Adrenal gland (tissue), 5 donors: Measurements from ENCODE around the gene ALKBH5.

Experiments
- CTCF ChIP-seq, 6 experiments: fragments of 450-650 bp in 4 of 6; fragments of 200-600 bp in 2 of 6; sonication (generic) in 1 of 6; IDR thresholded peaks; 1 replicate in 5 of 6; 2 replicates in 1 of 6; pipeline versions ENCODE4 v1.5.1 to v1.8.0; 2016 to 2021; ENCODE audit warnings: antibody characterized with exemption in 6 of 6, mild to moderate bottlenecking in 2 of 6, moderate library complexity in 1 of 6
- POLR2A ChIP-seq, 2 donors: fragments of 450-650 bp; IDR thresholded peaks; one replicate each; pipeline ENCODE4 v1.6.1; 2017; ENCODE audit warnings: antibody characterized with exemption in 2 of 2, mild to moderate bottlenecking in 2 of 2, moderate library complexity in 1 of 2
- donor health status: DM: no; HTN: no; CAD: no.

- TF ChIP-seq CTCF (IDR thresholded peaks at IDR 0.05) (no peak), POLR2A (IDR thresholded peaks at IDR 0.05) (no peak)
These were observed 1.3 kb upstream of the ALKBH5 start for GRCh38 chr17:18182110-18182977.
